ENCODE data around the gene SLC34A1.

Gene SLC34A1

DNA sequence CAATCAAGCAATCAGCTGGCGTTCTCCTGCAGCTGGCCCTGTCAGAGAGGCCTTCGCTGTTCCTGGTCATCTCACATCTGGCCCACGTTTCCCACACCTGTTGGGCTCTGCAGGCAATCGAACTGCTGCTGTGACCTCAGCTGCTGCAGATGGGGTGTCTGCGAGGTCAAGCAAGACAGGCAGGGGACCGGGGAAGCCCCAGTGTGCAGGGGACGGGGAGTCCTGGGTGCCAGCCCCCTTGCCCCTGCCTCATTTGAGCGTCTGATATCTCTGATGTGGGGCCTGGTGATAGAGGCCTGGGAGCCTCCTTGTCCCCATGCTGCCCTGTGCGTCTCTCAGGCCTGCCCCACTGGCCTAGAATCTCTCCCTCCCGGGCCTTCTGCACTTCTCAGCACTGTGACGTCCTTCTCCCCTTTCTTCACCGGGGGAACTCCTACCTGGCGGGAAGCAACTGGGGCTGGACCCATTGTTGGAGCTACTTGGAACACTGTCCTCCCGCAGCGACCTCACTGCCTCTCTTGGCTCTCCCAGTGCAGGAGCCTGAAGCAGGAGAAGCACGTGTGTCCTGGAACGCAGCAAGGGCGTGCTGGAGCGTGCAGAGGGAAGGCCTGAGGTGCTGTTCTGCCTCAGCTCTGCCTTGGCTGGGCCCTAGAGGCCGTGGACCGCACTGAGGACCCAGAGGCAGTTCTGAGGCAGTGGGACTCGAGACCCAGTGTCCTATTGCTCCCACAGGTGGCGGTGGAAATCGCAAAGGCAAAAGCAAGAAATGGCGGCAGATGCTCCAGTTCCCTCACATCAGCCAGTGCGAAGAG, 46.1 kb downstream of the SLC34A1 start:
- Histone ChIP-seq H3K27ac (no peak overlapping the region), H3K27me3 (ENCODE audit: insufficient read depth, low read depth, severe bottlenecking) (no peaks in the 10 kb centered on the region), H3K9me3 (ENCODE audit: severe bottlenecking) (no peaks in the 10 kb centered on the region), H3K4me3 (ENCODE audit: low read depth, low read length) (no peak overlapping the region), H3K36me3 (peaks cover 3% of the 10 kb centered on the region; the same call in 1 of the 2 replicates)
- DNase-seq, result no peak
- TF ChIP-seq, protein P1, sequence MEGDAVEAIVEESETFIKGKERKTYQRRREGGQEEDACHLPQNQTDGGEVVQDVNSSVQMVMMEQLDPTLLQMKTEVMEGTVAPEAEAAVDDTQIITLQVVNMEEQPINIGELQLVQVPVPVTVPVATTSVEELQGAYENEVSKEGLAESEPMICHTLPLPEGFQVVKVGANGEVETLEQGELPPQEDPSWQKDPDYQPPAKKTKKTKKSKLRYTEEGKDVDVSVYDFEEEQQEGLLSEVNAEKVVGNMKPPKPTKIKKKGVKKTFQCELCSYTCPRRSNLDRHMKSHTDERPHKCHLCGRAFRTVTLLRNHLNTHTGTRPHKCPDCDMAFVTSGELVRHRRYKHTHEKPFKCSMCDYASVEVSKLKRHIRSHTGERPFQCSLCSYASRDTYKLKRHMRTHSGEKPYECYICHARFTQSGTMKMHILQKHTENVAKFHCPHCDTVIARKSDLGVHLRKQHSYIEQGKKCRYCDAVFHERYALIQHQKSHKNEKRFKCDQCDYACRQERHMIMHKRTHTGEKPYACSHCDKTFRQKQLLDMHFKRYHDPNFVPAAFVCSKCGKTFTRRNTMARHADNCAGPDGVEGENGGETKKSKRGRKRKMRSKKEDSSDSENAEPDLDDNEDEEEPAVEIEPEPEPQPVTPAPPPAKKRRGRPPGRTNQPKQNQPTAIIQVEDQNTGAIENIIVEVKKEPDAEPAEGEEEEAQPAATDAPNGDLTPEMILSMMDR (IDR thresholded peaks at IDR 0.05; ENCODE audit: low read depth, low read length), result no peak

- no peak for DNase-seq
- no peak overlapping the region for H3K27ac ChIP-seq
- H3K36me3 ChIP-seq, result peaks cover 3% of the 10 kb centered on the region; the same call in 1 of the 2 replicates
- H3K4me3 ChIP-seq (ENCODE audit: low read depth, low read length), result no peak overlapping the region
- TF ChIP-seq, protein P1 (IDR thresholded peaks at IDR 0.05; ENCODE audit: low read depth, low read length), result no peak
- no peaks in the 10 kb centered on the region for H3K9me3 ChIP-seq (ENCODE audit: severe bottlenecking)
- H3K27me3 ChIP-seq (ENCODE audit: insufficient read depth, low read depth, severe bottlenecking), result no peaks in the 10 kb centered on the region
Observed at GRCh38 chr5:177430972-177431316, 46.7 kb downstream of the SLC34A1 start.

DNA sequence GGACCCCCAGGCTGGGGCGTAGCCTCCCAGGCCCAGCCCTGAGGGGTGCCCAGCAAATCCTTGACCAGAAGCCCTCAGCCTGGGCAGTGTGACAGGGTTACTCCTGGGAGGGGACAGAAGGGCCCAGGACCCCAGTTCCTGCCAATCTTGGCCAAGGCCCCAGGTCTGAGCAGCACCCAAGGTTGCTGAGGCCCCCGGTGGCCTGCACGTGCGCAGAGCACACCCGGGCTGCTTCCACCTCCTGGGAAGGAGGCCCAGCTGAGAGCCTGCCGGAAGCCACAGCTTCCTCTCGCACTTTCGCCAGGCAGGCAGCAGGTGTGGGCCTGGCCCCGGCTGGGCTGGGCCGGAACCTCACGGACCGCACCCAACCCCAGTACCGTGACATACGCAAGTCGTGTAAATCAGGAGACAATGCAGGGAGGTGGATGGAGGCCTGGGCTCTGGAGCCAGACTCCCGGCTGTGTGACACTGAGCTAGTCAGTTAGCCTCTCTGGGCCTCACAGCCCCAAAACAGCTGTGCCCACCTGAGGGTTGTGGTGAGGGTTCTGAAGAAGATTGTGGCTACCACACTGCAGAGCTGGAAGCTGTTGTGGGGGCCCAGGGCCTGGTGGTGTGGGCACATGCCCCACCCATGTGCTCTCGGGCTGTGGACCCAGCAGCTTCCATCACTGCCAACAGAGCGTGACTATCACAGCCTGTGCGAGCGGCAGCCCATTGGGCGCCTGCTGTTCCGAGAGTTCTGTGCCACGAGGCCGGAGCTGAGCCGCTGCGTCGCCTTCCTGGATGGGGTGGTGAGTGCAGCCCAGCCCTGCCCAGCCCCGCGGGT, 47.3 kb downstream of the SLC34A1 start:
- Histone ChIP-seq H3K36me3 (peaks cover 3% of the 10 kb centered on the region; the same call in 1 of the 2 replicates), H3K27ac (no peak overlapping the region)

DNA sequence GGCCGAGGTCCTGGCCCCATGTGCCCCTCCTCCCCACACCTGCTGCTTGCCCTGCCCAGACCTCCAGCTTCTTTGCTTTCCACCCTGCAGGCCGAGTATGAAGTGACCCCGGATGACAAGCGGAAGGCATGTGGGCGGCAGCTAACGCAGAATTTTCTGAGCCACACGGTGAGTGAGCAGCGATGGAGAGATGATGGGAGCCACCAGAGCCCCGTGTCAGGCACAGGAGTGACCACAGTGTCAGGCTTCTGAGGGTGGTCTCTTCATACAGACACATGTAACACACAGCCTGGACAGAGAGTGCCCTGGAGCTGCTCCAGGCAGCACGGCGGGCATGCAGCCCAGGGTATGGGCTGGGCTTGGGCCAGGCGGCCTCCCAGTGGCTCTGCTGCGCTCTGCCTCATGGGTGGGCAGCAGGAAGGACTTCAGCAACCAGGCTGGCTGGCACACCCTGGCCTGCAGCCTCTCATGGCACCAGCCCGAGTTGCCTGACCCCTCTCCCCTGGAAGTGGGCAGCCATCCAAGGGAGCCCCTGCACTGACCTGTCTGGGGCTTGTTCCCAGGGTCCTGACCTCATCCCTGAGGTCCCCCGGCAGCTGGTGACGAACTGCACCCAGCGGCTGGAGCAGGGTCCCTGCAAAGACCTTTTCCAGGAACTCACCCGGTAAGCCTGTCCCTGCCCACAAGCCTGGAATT, 48.1 kb downstream of the SLC34A1 start:
- Histone ChIP-seq H3K4me3 (ENCODE audit: low read depth, low read length) (no peak overlapping the region), H3K27me3 (ENCODE audit: insufficient read depth, low read depth, severe bottlenecking) (no peaks in the 10 kb centered on the region), H3K27ac (no peak overlapping the region), H3K36me3 (peaks cover 3% of the 10 kb centered on the region; the same call in 1 of the 2 replicates), H3K9me3 (ENCODE audit: severe bottlenecking) (no peaks in the 10 kb centered on the region)
- TF ChIP-seq, protein P1 (IDR thresholded peaks at IDR 0.05; ENCODE audit: low read depth, low read length), result no peak
- no peak for DNase-seq

More for the DNA sequence above, 47.3 kb downstream of the SLC34A1 start:
- TF ChIP-seq, protein P1 (IDR thresholded peaks at IDR 0.05; ENCODE audit: low read depth, low read length), result no peak
- no peak overlapping the region for H3K4me3 ChIP-seq (ENCODE audit: low read depth, low read length)
- H3K9me3 ChIP-seq (ENCODE audit: severe bottlenecking), result no peaks in the 10 kb centered on the region
- DNase-seq, result no peak
- H3K27me3 ChIP-seq (ENCODE audit: insufficient read depth, low read depth, severe bottlenecking), result no peaks in the 10 kb centered on the region

DNA sequence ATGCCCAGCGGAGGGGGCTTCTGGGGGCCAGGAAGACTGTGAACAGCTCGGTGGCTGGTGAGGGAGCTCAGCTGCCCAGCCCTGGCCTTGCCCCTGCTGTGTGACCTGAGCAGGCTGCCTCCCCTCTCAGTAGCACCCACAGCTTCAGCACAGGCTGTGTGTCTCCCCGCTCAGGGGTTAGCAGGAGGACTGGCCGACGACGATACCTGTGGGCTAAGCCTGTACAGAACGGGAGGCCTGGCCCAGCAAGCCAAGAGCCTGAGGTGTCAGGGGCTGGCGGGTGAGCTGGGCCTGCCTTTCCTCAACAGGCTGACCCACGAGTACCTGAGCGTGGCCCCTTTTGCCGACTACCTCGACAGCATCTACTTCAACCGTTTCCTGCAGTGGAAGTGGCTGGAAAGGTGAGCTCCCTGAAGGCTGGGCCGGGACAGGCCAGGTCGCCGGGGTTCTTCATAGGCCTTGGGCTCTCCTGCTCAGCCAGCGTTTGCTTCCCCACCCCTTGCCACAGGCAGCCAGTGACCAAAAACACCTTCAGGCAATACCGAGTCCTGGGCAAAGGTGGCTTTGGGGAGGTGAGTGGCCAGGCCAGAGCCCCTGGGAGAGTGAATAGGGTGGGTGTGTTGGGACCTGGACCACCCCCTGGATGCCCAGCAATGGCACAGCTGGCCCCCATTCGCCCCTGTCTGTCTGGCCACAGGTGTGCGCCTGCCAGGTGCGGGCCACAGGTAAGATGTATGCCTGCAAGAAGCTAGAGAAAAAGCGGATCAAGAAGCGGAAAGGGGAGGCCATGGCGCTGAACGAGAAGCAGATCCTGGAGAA, 48.8 kb downstream of the SLC34A1 start:
- H3K27me3 ChIP-seq (ENCODE audit: insufficient read depth, low read depth, severe bottlenecking), result no peaks in the 10 kb centered on the region
- peaks cover 3% of the 10 kb centered on the region; the same call in 1 of the 2 replicates for H3K36me3 ChIP-seq
- H3K27ac ChIP-seq, result no peak overlapping the region
- TF ChIP-seq, protein P1 (IDR thresholded peaks at IDR 0.05; ENCODE audit: low read depth, low read length), result no peak
- no peak for DNase-seq
- no peak overlapping the region for H3K4me3 ChIP-seq (ENCODE audit: low read depth, low read length)
- no peaks in the 10 kb centered on the region for H3K9me3 ChIP-seq (ENCODE audit: severe bottlenecking)
